HG03432 (cell line): Measurements from ENCODE around the gene SFXN5.

Experiments
- ATAC-seq: cut with Tn5 transposase; IDR thresholded peaks from one replicate; pipeline ENCODE4 v1.9.1; 2021; ENCODE audit warnings: mild to moderate bottlenecking, moderate library complexity; ENCODE audit not compliant: unreplicated experiment

The SFXN5 gene

DNA sequence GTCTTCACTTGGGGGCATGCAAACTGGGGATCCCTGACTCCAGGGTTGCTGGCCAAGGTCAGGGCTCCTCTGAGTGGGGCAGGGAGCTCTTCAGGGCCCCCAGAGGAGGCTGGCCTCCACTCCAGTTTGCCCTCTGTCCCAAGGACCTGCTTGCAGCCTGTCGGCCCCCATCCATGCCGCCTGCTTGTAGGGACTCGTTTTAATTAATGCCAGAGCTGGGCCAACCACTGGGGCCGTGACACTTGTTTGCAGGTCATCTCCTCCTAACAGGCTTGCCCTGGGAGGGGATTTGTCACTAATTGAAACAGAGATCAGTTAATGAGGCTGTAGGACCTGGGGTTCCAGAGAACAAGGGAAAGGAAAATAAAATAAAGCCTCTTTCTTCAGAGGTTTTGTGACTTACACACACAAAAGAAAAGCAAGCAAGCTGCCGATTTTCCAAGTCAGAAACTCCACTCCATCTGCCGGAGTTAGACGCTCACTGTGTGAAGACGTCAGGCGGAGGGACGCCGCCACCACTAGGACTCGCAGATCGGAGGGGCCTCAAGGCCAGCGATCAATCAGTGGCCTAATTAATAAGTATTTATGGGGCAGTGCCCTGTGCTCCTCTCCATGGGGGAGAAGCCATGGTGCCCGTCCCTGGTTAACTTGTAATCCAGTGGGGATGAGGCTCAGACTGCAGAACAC is 75.9 kb downstream of the SFXN5 start:
- ATAC-seq, result no peak

DNA sequence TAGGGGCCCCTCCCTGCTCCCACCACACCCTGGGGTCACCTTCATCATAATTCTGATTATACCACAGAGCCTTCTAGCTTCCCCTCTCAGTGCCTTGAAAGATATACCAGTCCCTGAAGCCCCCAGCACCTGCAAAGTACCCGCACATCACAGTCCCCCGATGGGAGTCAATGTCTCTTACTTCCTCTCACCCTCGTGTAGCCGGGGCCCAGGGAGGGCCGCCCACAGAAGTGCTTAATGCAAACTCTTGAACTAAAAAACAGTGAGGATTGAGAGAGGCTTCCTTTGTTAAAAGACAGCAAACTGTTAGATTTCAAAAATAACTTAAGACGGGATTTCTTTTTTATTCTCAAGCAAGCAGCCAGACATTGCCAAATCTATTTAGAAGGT is 76.5 kb downstream of the SFXN5 start:
- no peak for ATAC-seq

DNA sequence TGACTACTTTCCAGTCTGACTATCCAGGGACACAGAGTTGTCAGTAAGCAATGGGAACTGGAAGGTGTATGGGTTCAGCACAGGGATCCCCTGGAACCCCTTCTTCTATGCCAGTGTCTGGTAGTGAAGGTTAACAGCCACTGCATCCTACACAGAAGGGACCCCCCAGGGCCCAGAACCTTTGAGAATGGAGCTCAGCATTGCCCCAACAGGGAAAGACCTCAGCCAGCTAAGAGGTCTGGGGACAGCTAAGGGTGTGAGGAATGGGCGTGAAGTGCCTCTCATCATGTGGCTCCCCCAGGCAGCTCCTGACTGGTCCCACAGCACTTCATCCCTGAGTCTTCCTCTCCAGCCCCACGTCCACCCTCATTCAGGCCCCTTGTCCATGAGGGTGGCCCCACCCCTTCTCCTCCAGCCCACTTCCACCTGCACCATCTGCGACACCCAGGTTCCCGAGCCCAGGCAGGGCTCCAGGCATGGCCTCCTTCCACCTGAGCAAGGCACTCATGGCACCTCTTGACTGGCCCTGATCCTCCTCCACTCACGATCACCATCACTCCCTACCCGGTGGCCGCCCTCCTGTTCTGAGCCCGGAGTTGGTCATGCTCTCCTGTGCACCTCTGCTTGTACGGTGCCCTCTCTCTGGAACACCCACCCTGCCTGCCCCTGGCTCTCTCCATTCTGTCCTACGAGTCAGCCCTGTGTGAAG is 77.1 kb downstream of the SFXN5 start:
- no peak for ATAC-seq

- ATAC-seq, result no peak
Observed at GRCh38 chr2:72993933-72994280, 77.6 kb downstream of the SFXN5 start.

DNA sequence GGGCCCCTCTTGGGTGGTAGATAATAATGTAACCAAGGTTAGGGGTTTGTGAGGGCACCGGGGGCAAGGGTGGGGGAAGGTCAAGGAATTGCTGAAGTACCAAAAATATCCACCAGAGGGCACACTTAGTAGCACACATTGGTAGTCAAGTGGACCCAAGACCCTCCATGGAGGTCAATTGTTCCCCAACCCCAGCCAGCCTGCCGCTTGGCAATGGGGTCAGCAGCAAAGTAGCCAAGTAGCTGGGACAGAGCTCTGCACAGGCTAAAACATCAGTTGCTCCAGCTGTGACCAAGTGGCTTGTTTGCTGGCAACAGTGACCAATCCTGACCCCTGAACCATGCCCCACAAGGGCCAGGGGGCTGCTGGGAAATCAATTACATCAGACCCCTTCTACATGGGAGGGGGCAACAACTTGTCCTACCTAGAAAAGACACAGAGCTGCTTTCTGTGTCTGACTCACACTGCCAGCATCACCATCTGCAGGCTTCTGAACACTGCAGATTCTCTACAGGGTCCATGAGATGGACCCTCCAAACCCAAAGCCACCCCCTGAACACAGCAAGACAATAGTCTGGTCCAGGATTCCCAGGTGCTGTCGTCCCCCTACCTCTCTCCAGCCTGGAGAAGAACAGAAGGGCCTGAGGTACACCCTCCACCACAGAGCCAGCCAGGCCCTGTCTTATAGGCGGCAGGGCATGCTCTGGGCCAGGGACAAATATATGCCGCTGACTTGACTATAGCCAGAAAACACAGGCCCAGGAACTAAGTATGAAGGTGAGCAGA is 78.2 kb downstream of the SFXN5 start:
- ATAC-seq, result peak; percentile 54

- ATAC-seq, result no peak
Observed at GRCh38 chr2:72992734-72993102, 78.8 kb downstream of the SFXN5 start.

DNA sequence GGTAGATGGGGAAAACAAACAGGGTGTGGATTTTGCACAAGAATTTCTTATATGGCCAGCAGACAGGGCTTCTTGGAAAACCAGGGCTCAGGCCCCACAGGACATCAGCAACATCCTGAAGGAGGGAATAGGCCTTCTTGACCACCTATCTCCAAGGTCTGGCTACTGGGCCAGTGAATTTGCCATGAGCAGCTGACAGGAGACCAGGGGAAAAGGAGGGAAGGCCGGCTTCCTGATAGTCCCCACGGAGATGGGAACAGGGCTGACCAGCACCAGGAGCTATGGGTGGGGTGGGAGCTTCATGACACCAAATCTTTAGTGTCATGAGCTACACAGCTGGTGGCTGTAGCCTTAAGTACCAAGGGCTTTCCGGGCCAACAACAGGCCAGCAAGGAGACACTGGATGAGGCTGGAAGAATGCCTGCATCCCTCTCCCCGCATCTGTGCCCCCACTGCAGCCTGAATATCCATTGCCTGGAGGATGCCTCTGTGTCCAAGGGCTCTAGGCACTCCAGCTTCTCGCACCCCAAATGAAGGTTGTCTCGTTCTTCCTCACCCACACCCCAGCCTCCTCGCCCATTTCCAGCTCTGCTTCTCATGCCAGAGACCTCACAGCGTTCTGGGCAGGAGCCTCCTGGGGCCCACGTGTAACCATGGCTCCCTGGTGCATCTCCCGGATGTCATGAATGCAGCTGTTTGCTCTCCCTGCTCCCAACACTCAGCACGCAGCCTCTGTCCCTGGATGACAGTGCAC is 79.4 kb downstream of the SFXN5 start:
- ATAC-seq, result no peak

- ATAC-seq, result no peak
Observed at GRCh38 chr2:72991439-72991725, 80.1 kb downstream of the SFXN5 start.

DNA sequence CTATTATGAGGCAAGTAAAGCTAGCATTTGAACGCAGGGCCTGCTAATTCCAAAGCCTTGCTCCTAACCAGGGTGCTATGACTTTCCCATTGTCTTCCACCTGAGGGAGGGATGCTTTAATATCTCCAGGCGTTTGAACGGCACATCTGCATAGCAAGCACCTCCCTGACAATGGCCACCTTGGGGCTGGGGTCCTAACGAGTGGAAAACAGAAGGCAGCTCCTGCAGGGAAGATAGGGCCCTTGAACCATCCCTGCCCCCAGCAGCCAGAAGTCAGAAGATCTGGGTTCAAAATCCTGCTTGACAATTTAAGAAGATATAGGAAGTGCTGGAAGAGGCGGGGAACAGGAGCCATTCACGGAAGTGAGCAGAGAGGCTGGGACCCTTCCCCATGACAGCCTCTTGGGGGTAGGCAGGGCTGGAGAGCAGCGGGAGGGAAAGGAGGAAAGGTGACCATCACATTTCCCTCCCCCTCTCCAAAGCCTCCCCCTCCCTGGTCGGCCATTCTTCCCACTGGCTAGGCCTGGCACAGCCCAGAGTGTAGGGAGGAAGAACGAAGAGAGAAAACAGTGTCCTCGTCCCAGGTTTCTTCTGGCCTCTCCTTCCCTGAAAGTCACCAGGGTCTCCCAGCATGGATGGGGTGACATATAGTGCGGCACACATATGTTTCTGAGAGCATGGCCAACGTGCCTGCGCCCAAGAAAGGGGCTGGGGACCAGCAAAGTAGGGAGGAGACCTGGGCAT is 80.6 kb downstream of the SFXN5 start:
- ATAC-seq, result no peak

DNA sequence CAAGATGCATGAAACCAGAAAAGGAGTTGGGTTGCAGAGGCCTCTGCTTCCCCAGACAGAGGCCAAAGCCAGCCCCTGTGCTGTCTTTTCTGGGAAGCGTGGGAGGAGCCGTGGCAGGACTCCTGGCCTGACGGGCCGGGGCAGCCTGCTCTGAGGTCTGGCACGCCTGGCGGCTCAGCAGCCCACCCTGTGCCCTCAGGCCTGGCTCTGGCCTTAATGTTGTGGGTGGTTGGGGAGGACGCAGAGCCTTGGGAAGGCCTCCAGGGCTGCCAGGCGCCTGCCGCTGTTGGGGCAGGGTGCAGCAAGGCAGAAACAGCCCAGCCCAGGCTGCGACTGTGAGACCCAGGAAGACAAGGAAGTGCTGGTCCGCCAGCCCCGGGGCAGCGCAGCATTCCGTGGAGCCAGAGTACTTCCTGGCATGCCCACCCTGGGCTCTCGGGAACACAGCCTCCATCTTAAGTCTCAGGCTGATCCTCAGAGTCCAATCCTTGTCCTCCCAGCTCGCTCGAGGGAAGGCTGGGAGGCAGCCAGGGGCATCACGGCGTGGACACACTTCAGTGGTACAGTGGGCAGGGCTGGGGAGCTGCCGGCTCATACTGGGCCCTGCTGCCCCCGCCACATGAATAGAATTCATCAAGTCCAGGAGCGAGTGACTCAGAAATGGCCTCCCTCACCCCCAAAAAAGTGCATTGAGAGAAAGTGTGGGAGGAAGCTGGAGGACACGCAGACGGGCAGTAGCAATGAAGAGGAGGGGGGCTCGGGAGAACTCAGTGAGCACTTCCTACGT is 81.5 kb downstream of the SFXN5 start:
- ATAC-seq, result no peak

DNA sequence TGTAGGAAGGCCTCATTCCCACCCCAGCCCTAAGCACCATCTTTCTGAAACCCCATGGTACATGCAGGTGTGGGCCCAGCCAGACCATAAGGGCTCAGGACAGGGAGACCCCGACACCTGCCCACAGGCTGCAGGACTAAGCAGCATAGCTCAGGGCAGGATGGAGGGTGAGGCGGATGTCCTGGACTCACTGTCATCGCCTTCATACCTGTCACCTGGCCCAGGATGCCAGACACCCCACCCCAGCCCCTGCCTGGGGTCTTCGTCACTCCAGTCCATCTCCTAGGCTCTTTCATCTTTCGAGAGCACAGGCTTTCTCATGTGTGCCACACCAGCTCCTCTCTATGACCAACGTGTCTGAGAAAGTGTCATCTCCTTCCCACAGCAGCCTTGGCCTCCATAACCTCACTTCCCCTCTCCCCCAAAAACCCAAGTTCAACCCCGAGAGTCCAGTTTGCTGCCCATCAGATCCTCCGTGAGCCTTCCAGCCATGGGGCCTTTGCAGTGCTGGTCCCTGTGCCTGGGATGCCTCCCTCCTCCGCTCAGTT is 82.7 kb downstream of the SFXN5 start:
- no peak for ATAC-seq

- no peak for ATAC-seq
Observed at GRCh38 chr2:72988041-72988440, 83.5 kb downstream of the SFXN5 start.

GRCh38 chr2:72985891-72986683 is 85.4 kb downstream of the SFXN5 start:
- ATAC-seq, result no peak

DNA sequence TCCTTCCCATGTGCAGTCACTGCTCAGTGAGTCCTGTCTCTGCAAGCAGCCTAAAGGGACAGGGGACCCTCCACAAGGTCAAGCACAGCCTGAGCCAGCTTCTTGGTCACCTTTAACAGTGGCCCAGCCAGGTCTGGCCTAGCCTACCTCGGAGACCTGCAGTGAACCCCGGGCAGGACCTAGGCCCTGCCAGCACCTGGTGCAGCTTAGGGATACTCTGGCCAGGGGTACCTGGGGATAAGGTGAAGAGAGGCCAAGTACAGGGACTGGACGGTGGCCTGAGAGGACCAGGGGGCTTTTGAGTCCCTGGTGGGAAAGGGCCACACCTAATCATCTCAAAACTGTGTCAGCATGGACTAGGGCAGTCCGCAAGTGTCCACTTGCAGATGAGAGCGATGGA is 86.4 kb downstream of the SFXN5 start:
- ATAC-seq, result no peak

DNA sequence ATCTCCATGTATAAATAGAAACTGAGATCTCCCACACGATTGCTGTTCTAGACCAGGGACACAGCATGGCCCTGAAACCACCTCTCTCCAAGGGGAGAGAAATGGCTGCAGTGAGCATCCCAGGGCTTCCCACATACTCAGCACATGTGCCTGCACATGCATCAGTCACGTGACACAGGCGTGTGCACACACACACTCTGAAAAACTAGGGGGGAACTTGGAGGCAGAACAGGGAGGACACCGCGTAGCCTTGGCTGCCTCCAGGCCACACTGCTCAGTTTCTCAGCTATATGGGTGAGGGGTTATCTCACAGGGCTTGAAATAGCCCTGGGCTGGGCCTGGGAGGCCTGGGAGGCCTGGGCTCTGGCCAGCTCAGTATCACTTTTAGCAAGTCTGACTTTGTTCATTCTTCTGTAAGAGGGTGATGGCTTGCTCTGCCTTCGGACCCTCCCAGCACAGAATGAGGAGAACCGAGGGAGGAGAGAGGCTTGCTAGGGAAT is 87.3 kb downstream of the SFXN5 start:
- no peak for ATAC-seq

GRCh38 chr2:72983500-72984161 is 87.9 kb downstream of the SFXN5 start:
- no peak for ATAC-seq

GRCh38 chr2:72982781-72983499 is 88.6 kb downstream of the SFXN5 start:
- ATAC-seq, result no peak

GRCh38 chr2:72982219-72982618 is 89.3 kb downstream of the SFXN5 start:
- no peak for ATAC-seq
